Endothelial cell of umbilical vein (primary cell): ENCODE results near the gene LTK. TPM values are rescaled to one million over a fixed set of nuclear protein-coding genes. Genes with fewer than 3 reads are reported as not detected.

Experiments
- BruUV-seq: library from RNA; stranded (reverse); fragments of 400-500 nt; replicated peaks from 2 replicates; lab custom pipeline; 2021; lab: Mats Ljungman, UMichigan
- CTCF ChIA-PET: fragments of 300-600, 350-600 bp; sonication (Branson Sonifier 250); formaldehyde crosslinking; loops from one replicate; lab custom pipeline; 2021; ENCODE audit warnings: antibody characterized with exemption, inconsistent platforms; lab: Charles Lee
- POLR2A ChIA-PET: fragments of 300-600, 350-600 bp; sonication (Branson Sonifier 250); formaldehyde crosslinking; loops from one replicate; lab custom pipeline; 2021; ENCODE audit warnings: antibody characterized with exemption, inconsistent platforms; lab: Charles Lee
- DNase-seq: peaks from one replicate; pipeline ENCODE4 v3.0.0-alpha.2; 2011; ENCODE audit warnings: low read depth, low spot score
- FAIRE-seq: peaks from 2 replicates; lab custom pipeline; 2011; peaks lifted over from hg19 to GRCh38; lab: Jason Lieb, UNC
- H2AFZ ChIP-seq: 2 replicates; pipeline ENCODE4 v1.6.0; 2012; ENCODE audit warnings: low read depth, low read length, control low read depth, inconsistent platforms
- H3K27ac ChIP-seq: 2 replicates; pipeline ENCODE4 v1.5.1; 2011; ENCODE audit warnings: low read depth, mild to moderate bottlenecking, control low read depth, low read length, moderate library complexity; ENCODE audit not compliant: insufficient read depth
- H3K27me3 ChIP-seq, 2 experiments: 2 replicates each; pipeline versions ENCODE4 v1.6.0 to v1.6.1; 2011; ENCODE audit warnings: low read length in 2 of 2, mixed read lengths in 1 of 2; ENCODE audit not compliant: control insufficient read depth in 2 of 2, insufficient read depth in 2 of 2
- H3K36me3 ChIP-seq, 2 experiments: 2 replicates in 1 of 2; 3 replicates in 1 of 2; pipeline ENCODE4 v1.5.1; 2011; ENCODE audit warnings: low read length in 2 of 2, mild to moderate bottlenecking in 1 of 2, moderate library complexity in 1 of 2; ENCODE audit not compliant: control insufficient read depth in 2 of 2, insufficient read depth in 2 of 2; ENCODE audit errors: extremely low read depth in 1 of 2
- H3K4me1 ChIP-seq: 3 replicates; pipeline ENCODE4 v1.5.1; 2011; ENCODE audit warnings: mild to moderate bottlenecking, low read length; ENCODE audit not compliant: control insufficient read depth, insufficient read depth; ENCODE audit errors: extremely low read depth
- H3K4me2 ChIP-seq: 2 replicates; pipeline ENCODE4 v1.6.1; 2011; ENCODE audit warnings: low read length, control low read depth, mixed read lengths; ENCODE audit not compliant: insufficient read depth
- H3K4me3 ChIP-seq, 3 experiments: fragments of 200-600 bp in 1 of 3; sonication (generic), shearing (Covaris generic) in 1 of 3; replicated peaks in 1 of 3; 2 replicates each; pipeline ENCODE4 v1.5.1; 2011 to 2016; ENCODE audit warnings: control low read depth in 3 of 3, low read length in 3 of 3, mild to moderate bottlenecking in 2 of 3, inconsistent platforms in 1 of 3, low read depth in 1 of 3, moderate library complexity in 1 of 3; ENCODE audit not compliant: insufficient read depth in 1 of 3
- H3K79me2 ChIP-seq: 2 replicates; pipeline ENCODE4 v1.6.0; 2012; ENCODE audit warnings: low read length, inconsistent platforms; ENCODE audit not compliant: control insufficient read depth, insufficient read depth
- H3K9ac ChIP-seq: replicated peaks from 2 replicates; pipeline ENCODE3; 2011; ENCODE audit warnings: low read length, control low read depth; ENCODE audit not compliant: insufficient read depth; ENCODE audit errors: extremely low read depth
- H3K9me1 ChIP-seq: replicated peaks from 3 replicates; pipeline ENCODE4 v1.6.0; 2011; ENCODE audit warnings: mild to moderate bottlenecking, low read length; ENCODE audit not compliant: control insufficient read depth, insufficient read depth; ENCODE audit errors: extremely low read depth
- H3K9me3 ChIP-seq: replicated peaks from 2 replicates; pipeline ENCODE4 v1.5.1; 2012; ENCODE audit warnings: low read length, inconsistent platforms; ENCODE audit not compliant: control insufficient read depth, insufficient read depth
- H4K20me1 ChIP-seq: replicated peaks from 2 replicates; pipeline ENCODE3; 2011; ENCODE audit warnings: mild to moderate bottlenecking, low read length; ENCODE audit not compliant: control insufficient read depth, insufficient read depth; ENCODE audit errors: extremely low read depth
- EZH2 ChIP-seq: IDR thresholded peaks from 2 replicates; pipeline ENCODE4 v1.6.1; 2012; ENCODE audit warnings: borderline replicate concordance, low read depth, mild to moderate bottlenecking, moderate library complexity, low read length, inconsistent platforms; ENCODE audit not compliant: severe bottlenecking
- FOS ChIP-seq: IDR thresholded peaks from 2 replicates; pipeline ENCODE4 v1.6.1; 2011; ENCODE audit warnings: mild to moderate bottlenecking, low read length, moderate library complexity, borderline replicate concordance; ENCODE audit not compliant: insufficient read depth
- GATA2 ChIP-seq: IDR thresholded peaks from 2 replicates; pipeline ENCODE4 v1.7.0; 2011; ENCODE audit warnings: low read depth, mild to moderate bottlenecking, moderate library complexity, mixed read lengths, low read length; ENCODE audit not compliant: insufficient read length, insufficient read depth
- JUN ChIP-seq: IDR thresholded peaks from 2 replicates; pipeline ENCODE4 v1.6.1; 2011; ENCODE audit warnings: borderline replicate concordance, low read depth; ENCODE audit not compliant: insufficient read length, insufficient read depth
- MAX ChIP-seq: IDR thresholded peaks from 2 replicates; pipeline ENCODE4 v1.6.1; 2011; ENCODE audit not compliant: insufficient read depth, insufficient read length
- MYC ChIP-seq: IDR thresholded peaks from one replicate; pipeline ENCODE4 v1.6.1; 2011; ENCODE audit warnings: mild to moderate bottlenecking, low read depth, low read length
- POLR2A ChIP-seq: IDR thresholded peaks from 2 replicates; pipeline ENCODE4 v1.6.1; 2012; ENCODE audit warnings: low read depth, mild to moderate bottlenecking, control low read depth, low read length
- POLR2AphosphoS5 ChIP-seq: IDR thresholded peaks from 2 replicates; pipeline ENCODE4 v1.6.1; 2012; ENCODE audit warnings: low read depth, mild to moderate bottlenecking, control low read depth, low read length, moderate library complexity; ENCODE audit not compliant: insufficient read depth
- dilution Hi-C: fragments of 300-500 bp; cut with MboI; formaldehyde crosslinking; loops from one replicate; pipeline ENCODE4 v1.15.0; 2019; ENCODE audit warnings: low sequenced_read_pairs; ENCODE audit not compliant: extremely low pct_ligation_motif_present
- intact Hi-C: fragments of 100-400 bp; cut with micrococcal nuclease; formaldehyde crosslinking; loops from one replicate; pipeline ENCODE4 v1.10.0; 2022
- polyA plus RNA-seq, 4 experiments: library from polyadenylated mRNA; depleted of rRNA in 3 of 4; stranded (reverse) in 3 of 4; unstranded in 1 of 4; fragments of >200 nt; gene quantifications; 2 replicates each; pipeline versions ENCODE4 v1.2.1 to v1.2.3, GENCODE V29; 2011 to 2012; ENCODE audit warnings: missing spikeins in 1 of 4
- total RNA-seq: library from RNA; stranded (reverse); gene quantifications from 2 replicates; pipeline ENCODE4 v1.2.3, GENCODE V29; 2021
- TF ChIP-seq, protein P1 (sequence below), 2 donors: IDR thresholded peaks; 1 replicate in 1 of 2; 2 replicates in 1 of 2; pipeline ENCODE4 v1.5.1; 2011; ENCODE audit warnings: low read length in 2 of 2, mild to moderate bottlenecking in 2 of 2, moderate library complexity in 2 of 2, control low read depth in 1 of 2, inconsistent platforms in 1 of 2, low read depth in 1 of 2; ENCODE audit not compliant: insufficient read depth in 1 of 2; ENCODE audit errors: extremely low read depth in 1 of 2

LTK gene
- total and polyA plus RNA-seq, 2 donors (not counting 3 experiments of a cell fraction or from before 2014, with no cell fraction given): 0.15 to 0.17 TPM

DNA sequence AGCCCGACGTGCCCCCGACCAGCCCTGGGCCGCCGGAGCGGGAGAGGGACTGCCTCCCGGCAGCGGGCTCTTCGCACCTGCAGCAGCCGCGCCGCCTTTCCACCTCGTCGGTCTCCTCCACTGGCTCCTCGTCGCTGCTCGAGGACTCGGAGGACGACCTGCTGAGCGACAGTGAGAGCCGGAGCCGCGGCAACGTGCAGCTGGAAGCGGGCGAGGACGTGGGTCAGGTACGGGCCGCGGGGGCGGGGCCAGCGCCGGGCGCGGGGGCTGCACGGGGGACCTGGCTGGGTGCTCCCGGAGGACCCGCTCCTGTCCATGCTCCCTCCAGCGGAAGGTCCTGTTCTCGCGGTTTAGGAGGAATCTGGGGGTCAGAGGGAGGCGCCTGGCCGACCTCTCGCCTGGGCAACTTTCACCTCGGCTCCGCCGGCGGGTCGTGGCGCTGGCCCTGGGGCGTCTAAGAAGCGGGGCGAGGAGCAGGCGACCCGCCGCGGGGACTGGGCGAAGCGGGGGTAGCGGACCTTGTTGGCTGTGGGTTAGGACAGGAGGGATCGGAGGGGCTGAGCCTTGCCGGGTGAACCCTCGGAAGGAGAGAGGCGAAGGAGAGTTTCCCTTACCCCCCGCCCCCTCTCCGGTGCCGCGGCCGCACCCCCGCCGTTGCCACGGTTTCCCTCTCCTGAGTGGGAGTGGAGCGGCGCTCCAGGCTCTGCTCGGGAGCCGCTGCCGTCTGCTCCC, 19.3 kb downstream of the LTK start:
- Histone ChIP-seq H3K9ac (no peak overlapping the region), H2AFZ (no peak overlapping the region)

GRCh38 chr15:41493902-41494189, 19.8 kb downstream of the LTK start:
- H3K4me3 ChIP-seq: peak overlapping the region in 1 of 3 experiments; percentile 51
- BruUV-seq: no TSS peak
- no peaks in the 10 kb centered on the region for H3K36me3 ChIP-seq
- H3K9ac ChIP-seq: no peak overlapping the region
- peak overlapping the region; percentile 69 for H3K4me2 ChIP-seq
- peak overlapping the region; percentile 14 for H2AFZ ChIP-seq
- H4K20me1 ChIP-seq: no peaks in the 10 kb centered on the region
- no peak for TF ChIP-seq POLR2A
- no peak for TF ChIP-seq MYC
- no peak for TF ChIP-seq FOS
- TF ChIP-seq JUN: no peak
- TF ChIP-seq GATA2: no peak
- TF ChIP-seq EZH2: no peak
- TF ChIP-seq POLR2AphosphoS5: no peak
- TF ChIP-seq, protein P1, sequence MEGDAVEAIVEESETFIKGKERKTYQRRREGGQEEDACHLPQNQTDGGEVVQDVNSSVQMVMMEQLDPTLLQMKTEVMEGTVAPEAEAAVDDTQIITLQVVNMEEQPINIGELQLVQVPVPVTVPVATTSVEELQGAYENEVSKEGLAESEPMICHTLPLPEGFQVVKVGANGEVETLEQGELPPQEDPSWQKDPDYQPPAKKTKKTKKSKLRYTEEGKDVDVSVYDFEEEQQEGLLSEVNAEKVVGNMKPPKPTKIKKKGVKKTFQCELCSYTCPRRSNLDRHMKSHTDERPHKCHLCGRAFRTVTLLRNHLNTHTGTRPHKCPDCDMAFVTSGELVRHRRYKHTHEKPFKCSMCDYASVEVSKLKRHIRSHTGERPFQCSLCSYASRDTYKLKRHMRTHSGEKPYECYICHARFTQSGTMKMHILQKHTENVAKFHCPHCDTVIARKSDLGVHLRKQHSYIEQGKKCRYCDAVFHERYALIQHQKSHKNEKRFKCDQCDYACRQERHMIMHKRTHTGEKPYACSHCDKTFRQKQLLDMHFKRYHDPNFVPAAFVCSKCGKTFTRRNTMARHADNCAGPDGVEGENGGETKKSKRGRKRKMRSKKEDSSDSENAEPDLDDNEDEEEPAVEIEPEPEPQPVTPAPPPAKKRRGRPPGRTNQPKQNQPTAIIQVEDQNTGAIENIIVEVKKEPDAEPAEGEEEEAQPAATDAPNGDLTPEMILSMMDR (IDR thresholded peaks at IDR 0.05; ENCODE audit: extremely low read depth in 1 of 2, insufficient read depth in 1 of 2, low read depth in 1 of 2, low read length in 2 of 2): no peak
- no peak for TF ChIP-seq MAX
- ChIA-PET CTCF (interaction anchor here (0.9 to 3.1 kb wide), 2 partner anchors 12 to 28 kb away, joined by 3 to 16 read pairs; no protein-coding TSS in a partner anchor), POLR2A (interaction anchor here (0.6 kb wide), 1 partner anchor 11 kb away, joined by 3 read pairs; no protein-coding TSS in a partner anchor)
- no peaks in the 10 kb centered on the region for H3K9me1 ChIP-seq
- DNase-seq (no peak), FAIRE-seq (no peak)
- H3K27me3 ChIP-seq: peaks cover 19 to 34% of the 10 kb centered on the region in 2 experiments
- H3K79me2 ChIP-seq: no peaks in the 10 kb centered on the region
- no peak overlapping the region for H3K27ac ChIP-seq
- intact Hi-C loops: no loop called here
- H3K4me1 ChIP-seq: peaks cover 30% of the 10 kb centered on the region
- dilution Hi-C loops: no loop called here
- H3K9me3 ChIP-seq: no peaks in the 10 kb centered on the region

More for the DNA sequence above, 19.3 kb downstream of the LTK start:
- TF ChIP-seq MYC (no peak), EZH2 (peak; percentile 46)
- H3K9me3 ChIP-seq: no peaks in the 10 kb centered on the region
- CTCF ChIA-PET: interaction anchor here (3.1 kb wide), 1 partner anchor 29 kb away, joined by 16 read pairs; no protein-coding TSS in a partner anchor
- POLR2A ChIA-PET: no interaction called here
- peak overlapping the region; percentile 69 for H3K4me2 ChIP-seq
- intact Hi-C loops (no loop called here), dilution Hi-C loops (no loop called here)
- BruUV-seq: no TSS peak
- H3K27ac ChIP-seq: no peak overlapping the region
- H3K79me2 ChIP-seq: no peaks in the 10 kb centered on the region
- no peaks in the 10 kb centered on the region for H4K20me1 ChIP-seq
- peak overlapping the region in 1 of 3 experiments; percentile 51 for H3K4me3 ChIP-seq
- FAIRE-seq: no peak
- H3K36me3 ChIP-seq: no peaks in the 10 kb centered on the region
- H3K4me1 ChIP-seq: peaks cover 30% of the 10 kb centered on the region
- DNase-seq: no peak
- H3K27me3 ChIP-seq: peaks cover 19 to 36% of the 10 kb centered on the region in 2 experiments
- H3K9me1 ChIP-seq: no peaks in the 10 kb centered on the region
